T-helper 1 cell treated with Interleukin-12 subunit alpha and Interleukin-12 subunit beta and Interleukin-4 antibody, amounts not matched to agents 30 ng/mL and 1 ng/mL, for 36 hours (primary cell): ENCODE results near the gene RAB44. TPM values are rescaled to one million over a fixed set of nuclear protein-coding genes. Genes with fewer than 3 reads are reported as not detected.

Experiments
- intact Hi-C: fragments of 100-400 bp; cut with micrococcal nuclease; formaldehyde crosslinking; loops from one replicate; pipeline ENCODE4 v1.15.1; 2024
- total RNA-seq: library from RNA; stranded (reverse); gene quantifications from 2 replicates; pipeline ENCODE4 v1.2.3, GENCODE V29; 2022

Gene RAB44
- total RNA-seq, 1 donor from 2014 or later: 0.20 TPM

- intact Hi-C loops: no loop called here
These were observed 28.0 kb downstream of the RAB44 start for GRCh38 chr6:36725581-36725980.

GRCh38 chr6:36727505-36728021 is 29.9 kb downstream of the RAB44 start:
- intact Hi-C loops: loop anchor here (1.0 to 2.0 kb wide), 3 partner anchors 8 to 47 kb away; no protein-coding TSS in a partner anchor

GRCh38 chr6:36728289-36729160 is 30.9 kb downstream of the RAB44 start:
- intact Hi-C loops: no loop called here

- intact Hi-C loops: no loop called here
These were observed 31.5 kb downstream of the RAB44 start for GRCh38 chr6:36729161-36729524.

GRCh38 chr6:36730424-36731380 is 33.1 kb downstream of the RAB44 start:
- intact Hi-C loops: no loop called here

- intact Hi-C loops: no loop called here
These were observed 34.1 kb downstream of the RAB44 start for GRCh38 chr6:36731622-36732310.

- intact Hi-C loops: no loop called here
These were observed 35.7 kb downstream of the RAB44 start for GRCh38 chr6:36733300-36733699.

GRCh38 chr6:36734486-36735060 is 36.9 kb downstream of the RAB44 start:
- intact Hi-C loops: loop anchor here (1.0 to 2.0 kb wide), 5 partner anchors 7 to 111 kb away; no protein-coding TSS in a partner anchor

- intact Hi-C loops: loop anchor here (1.0 to 2.0 kb wide), 5 partner anchors 8 to 112 kb away; no protein-coding TSS in a partner anchor
These were observed 37.8 kb downstream of the RAB44 start for GRCh38 chr6:36735110-36736071.

GRCh38 chr6:36737043-36737785 is 39.6 kb downstream of the RAB44 start:
- intact Hi-C loops: no loop called here

GRCh38 chr6:36738108-36738507 is 40.5 kb downstream of the RAB44 start:
- intact Hi-C loops: no loop called here

- intact Hi-C loops: no loop called here
These were observed 42.6 kb downstream of the RAB44 start for GRCh38 chr6:36739947-36740817.

GRCh38 chr6:36740818-36741179 is 43.2 kb downstream of the RAB44 start:
- intact Hi-C loops: no loop called here

GRCh38 chr6:36742146-36742545 is 44.5 kb downstream of the RAB44 start:
- intact Hi-C loops: no loop called here

- intact Hi-C loops: no loop called here
These were observed 45.4 kb downstream of the RAB44 start for GRCh38 chr6:36743032-36743431.

- intact Hi-C loops: no loop called here
These were observed 46.1 kb downstream of the RAB44 start for GRCh38 chr6:36743538-36744303.

GRCh38 chr6:36744304-36744673 is 46.7 kb downstream of the RAB44 start:
- intact Hi-C loops: no loop called here
